HEK293 (cell line): ENCODE measurements around the gene SLC1A3.

Experiments used
- CTCF ChIA-PET: fragments of 350-600 bp; formaldehyde crosslinking; extraction: SDS; loops from one replicate; lab custom pipeline; 2021; ENCODE audit warnings: antibody characterized with exemption; lab: Yijun Ruan, JAX
- POLR2A ChIA-PET: fragments of 300-600 bp; formaldehyde crosslinking; extraction: SDS; loops from one replicate; lab custom pipeline; 2020; ENCODE audit warnings: antibody characterized with exemption, inconsistent platforms; lab: Yijun Ruan, JAX
- H3K27ac ChIP-seq: fragments of 200-500 bp; sonication (Bioruptor generic); 2 replicates; pipeline ENCODE4 v1.5.1; 2014; ENCODE audit warnings: low read depth, low read length, control low read depth, inconsistent platforms; ENCODE audit errors: extremely low read depth
- H3K36me3 ChIP-seq, 2 experiments: fragments of 200-500 bp in 1 of 2; sonication (Bioruptor generic) in 1 of 2; 1 replicate in 1 of 2; 2 replicates in 1 of 2; pipeline ENCODE4 v1.5.1; 2014 to 2017; ENCODE audit warnings: inconsistent platforms in 2 of 2, low read length in 2 of 2; ENCODE audit not compliant: control insufficient read depth in 2 of 2, insufficient read depth in 1 of 2
- H3K4me1 ChIP-seq: fragments of 200-500 bp; sonication (Bioruptor generic); 2 replicates; pipeline ENCODE4 v1.5.1; 2014; ENCODE audit warnings: mild to moderate bottlenecking, low read length, inconsistent platforms; ENCODE audit not compliant: control insufficient read depth, insufficient read depth
- H3K4me3 ChIP-seq: 2 replicates; pipeline ENCODE4 v1.5.1; 2011; ENCODE audit warnings: low read depth, mild to moderate bottlenecking, control low read depth, low read length, moderate library complexity
- H3K9me3 ChIP-seq: fragments of 200-500 bp; sonication (Bioruptor generic); 2 replicates; pipeline ENCODE4 v1.5.1; 2014; ENCODE audit warnings: low read depth, low read length, inconsistent platforms; ENCODE audit not compliant: control insufficient read depth, insufficient read depth
- BCL11B ChIP-seq: fragments of 450-650 bp; formaldehyde crosslinking; IDR thresholded peaks from 2 replicates; pipeline ENCODE4 v1.5.1; 2016; ENCODE audit warnings: low read depth, missing biosample characterization, missing genetic modification characterization
- BCL6B ChIP-seq: fragments of 450-650 bp; formaldehyde crosslinking; IDR thresholded peaks from 2 replicates; pipeline ENCODE4 v1.5.1; 2017; ENCODE audit warnings: missing biosample characterization, missing genetic modification characterization
- CTCF ChIP-seq: fragments of 450-650 bp; formaldehyde crosslinking; IDR thresholded peaks from 2 replicates; pipeline ENCODE4 v1.5.1; 2016; ENCODE audit warnings: missing biosample characterization, missing genetic modification characterization
- EGR2 ChIP-seq: fragments of 450-650 bp; formaldehyde crosslinking; IDR thresholded peaks from 2 replicates; pipeline ENCODE4 v1.5.1; 2016; ENCODE audit warnings: low read depth, missing biosample characterization, missing genetic modification characterization
- HOXC10 ChIP-seq: sonication (generic); formaldehyde crosslinking; IDR thresholded peaks from 2 replicates; pipeline ENCODE4 v1.8.1; 2023; ENCODE audit warnings: mild to moderate bottlenecking, missing genetic modification reagents
- KLF16 ChIP-seq: fragments of 450-650 bp; formaldehyde crosslinking; IDR thresholded peaks from 2 replicates; pipeline ENCODE4 v1.5.1; 2017; ENCODE audit warnings: missing biosample characterization, missing genetic modification characterization
- KLF7 ChIP-seq: fragments of 450-650 bp; formaldehyde crosslinking; IDR thresholded peaks from 2 replicates; pipeline ENCODE4 v1.5.1; 2016; ENCODE audit warnings: missing biosample characterization, missing genetic modification characterization, borderline replicate concordance
- KLF9 ChIP-seq: fragments of 450-650 bp; formaldehyde crosslinking; IDR thresholded peaks from 2 replicates; pipeline ENCODE4 v1.5.1; 2016; ENCODE audit warnings: missing biosample characterization, missing genetic modification characterization, low read depth
- ZBTB20 ChIP-seq: fragments of 450-650 bp; formaldehyde crosslinking; IDR thresholded peaks from 2 replicates; pipeline ENCODE4 v1.5.1; 2016; ENCODE audit warnings: missing biosample characterization, missing genetic modification characterization
- ZBTB48 ChIP-seq: fragments of 450-650 bp; formaldehyde crosslinking; IDR thresholded peaks from 2 replicates; pipeline ENCODE4 v1.5.1; 2016; ENCODE audit warnings: missing biosample characterization, missing genetic modification characterization
- ZNF133 ChIP-seq: fragments of 450-650 bp; formaldehyde crosslinking; IDR thresholded peaks from 2 replicates; pipeline ENCODE4 v1.5.1; 2016; ENCODE audit warnings: missing biosample characterization, missing genetic modification characterization
- ZNF146 ChIP-seq: fragments of 450-650 bp; formaldehyde crosslinking; IDR thresholded peaks from 2 replicates; pipeline ENCODE4 v1.5.1; 2016; ENCODE audit warnings: missing biosample characterization, missing genetic modification characterization
- ZNF155 ChIP-seq: fragments of 450-650 bp; formaldehyde crosslinking; IDR thresholded peaks from 2 replicates; pipeline ENCODE4 v1.5.1; 2016; ENCODE audit warnings: missing biosample characterization, missing genetic modification characterization
- ZNF157 ChIP-seq: fragments of 450-650 bp; formaldehyde crosslinking; IDR thresholded peaks from 2 replicates; pipeline ENCODE4 v1.5.1; 2016; ENCODE audit warnings: missing biosample characterization, missing genetic modification characterization
- ZNF24 ChIP-seq: fragments of 450-650 bp; formaldehyde crosslinking; IDR thresholded peaks from 2 replicates; pipeline ENCODE4 v1.5.1; 2016; ENCODE audit warnings: missing biosample characterization, missing genetic modification characterization
- ZNF324 ChIP-seq: fragments of 450-650 bp; formaldehyde crosslinking; IDR thresholded peaks from 2 replicates; pipeline ENCODE4 v1.5.1; 2016; ENCODE audit warnings: missing biosample characterization, missing genetic modification characterization
- ZNF335 ChIP-seq: fragments of 450-650 bp; formaldehyde crosslinking; conservative IDR thresholded peaks from 2 replicates; pipeline ENCODE4 v1.5.1; 2016; ENCODE audit warnings: missing biosample characterization, missing genetic modification characterization
- ZNF404 ChIP-seq: fragments of 450-650 bp; formaldehyde crosslinking; IDR thresholded peaks from 2 replicates; pipeline ENCODE4 v1.5.1; 2017; ENCODE audit warnings: missing biosample characterization, missing genetic modification characterization
- ZNF626 ChIP-seq: fragments of 450-650 bp; sonication (Bioruptor Pico); formaldehyde crosslinking; IDR thresholded peaks from 2 replicates; pipeline ENCODE4 v1.5.1; 2018; ENCODE audit warnings: missing biosample characterization, missing genetic modification characterization, inconsistent platforms
- ZNF658 ChIP-seq: fragments of 450-650 bp; formaldehyde crosslinking; IDR thresholded peaks from 2 replicates; pipeline ENCODE4; 2016; ENCODE audit warnings: missing biosample characterization, missing genetic modification characterization
- ZNF660 ChIP-seq: fragments of 450-650 bp; IDR thresholded peaks from 2 replicates; pipeline ENCODE4 v1.5.1; 2018; ENCODE audit warnings: missing biosample characterization, mild to moderate bottlenecking, missing genetic modification characterization
- ZNF670 ChIP-seq: fragments of 450-650 bp; formaldehyde crosslinking; IDR thresholded peaks from 2 replicates; pipeline ENCODE4 v1.5.1; 2016; ENCODE audit warnings: missing biosample characterization, missing genetic modification characterization, low read depth
- ZNF692 ChIP-seq: fragments of 450-650 bp; formaldehyde crosslinking; IDR thresholded peaks from 2 replicates; pipeline ENCODE4 v1.5.1; 2016; ENCODE audit warnings: missing biosample characterization, missing genetic modification characterization
- ZNF704 ChIP-seq: fragments of 450-650 bp; formaldehyde crosslinking; IDR thresholded peaks from 2 replicates; pipeline ENCODE4 v1.5.1; 2016; ENCODE audit warnings: missing biosample characterization, missing genetic modification characterization
- ZNF792 ChIP-seq: fragments of 450-650 bp; formaldehyde crosslinking; IDR thresholded peaks from 2 replicates; pipeline ENCODE4 v1.5.1; 2016; ENCODE audit warnings: missing biosample characterization, missing genetic modification characterization
- TF ChIP-seq, protein P1 (sequence below): fragments of 450-650 bp; formaldehyde crosslinking; IDR thresholded peaks from 2 replicates; pipeline ENCODE4 v1.5.1; 2016; ENCODE audit warnings: missing biosample characterization, missing genetic modification characterization
- TF ChIP-seq, protein P2 (sequence below): fragments of 450-650 bp; formaldehyde crosslinking; IDR thresholded peaks from 2 replicates; pipeline ENCODE4 v1.5.1; 2017; ENCODE audit warnings: missing biosample characterization, missing genetic modification characterization

Gene SLC1A3

DNA sequence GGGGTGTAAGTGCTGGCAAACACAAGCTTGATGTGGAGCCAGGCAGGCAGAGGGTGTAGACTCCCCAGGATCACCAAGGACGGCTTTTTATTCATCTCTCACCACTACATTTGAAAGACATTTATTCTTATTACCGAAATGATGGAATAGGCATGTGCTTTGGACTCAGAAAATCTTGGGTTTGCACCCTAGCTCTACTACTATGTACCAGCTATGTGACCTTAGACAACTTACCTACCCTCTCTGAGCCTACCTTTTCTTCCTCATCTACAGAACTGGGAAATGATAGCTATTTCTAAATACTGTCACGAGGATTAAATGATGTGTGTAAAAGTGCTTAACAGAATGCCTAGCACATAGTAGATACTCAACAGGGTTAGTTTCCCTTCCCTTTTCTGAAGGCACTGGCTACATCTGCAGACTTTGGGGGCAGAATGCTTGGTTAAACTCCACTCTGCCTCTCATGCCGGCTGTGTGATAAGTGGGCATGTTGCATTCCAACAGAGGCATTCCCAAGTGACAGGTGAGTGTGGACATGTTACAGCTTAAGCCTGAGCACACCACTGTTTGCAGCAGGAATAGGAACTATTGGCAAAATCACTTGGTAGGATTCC is 94.8 kb downstream of the SLC1A3 start (continued):
- TF ChIP-seq CTCF (no peak), BCL11B (no peak), ZNF157 (no peak), ZNF324 (tag by site-specific recombination) (no peak), KLF7 (no peak), ZNF626 (no peak), HOXC10 (CRISPR knock-in tag) (no peak), ZNF670 (tag by site-specific recombination) (no peak), ZNF155 (tag by site-specific recombination) (no peak)

DNA sequence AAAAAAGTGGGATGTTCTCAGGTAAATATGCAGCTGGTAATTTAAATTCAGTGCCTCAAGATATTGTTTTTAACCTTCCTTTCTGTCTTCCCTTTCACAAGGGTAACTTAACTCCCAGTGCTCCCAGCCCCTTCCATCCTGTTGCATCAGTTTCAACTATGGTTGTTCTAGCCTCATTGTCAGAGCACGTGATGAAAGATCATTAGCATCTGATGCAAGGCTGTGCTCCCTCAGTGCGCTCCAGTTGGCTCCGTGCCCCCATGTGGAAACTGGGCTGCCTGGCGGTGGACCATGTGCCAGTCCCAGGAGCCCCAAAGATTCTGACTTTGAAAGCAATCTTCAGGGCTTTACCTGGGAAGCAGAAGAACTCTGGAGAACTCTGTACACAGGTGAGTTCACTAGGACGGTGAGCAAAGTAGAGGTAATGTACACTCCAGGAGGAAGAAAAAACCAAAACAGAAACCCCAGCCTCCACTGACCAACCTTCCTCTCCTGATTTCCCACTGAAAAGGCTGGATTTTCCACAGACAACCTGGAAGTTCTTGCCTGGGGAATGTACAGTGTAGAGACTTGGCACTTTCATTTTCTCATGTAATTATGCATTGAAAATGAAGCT is 96.9 kb downstream of the SLC1A3 start:
- no peak overlapping the region for H3K4me3 ChIP-seq
- peaks cover 6% of the 10 kb centered on the region for H3K4me1 ChIP-seq
- H3K36me3 ChIP-seq = no peaks in the 10 kb centered on the region
- ChIA-PET POLR2A (no interaction called here), CTCF (interaction anchor here (0.7 kb wide), 1 partner anchor 8 kb away, joined by 3 read pairs; no protein-coding TSS in a partner anchor)
- H3K27ac ChIP-seq = no peak overlapping the region
- H3K9me3 ChIP-seq = peaks cover 6% of the 10 kb centered on the region
- TF ChIP-seq ZBTB20 (tag by site-specific recombination) = peak; percentile 32; the same call in 1 of the 2 replicates
- peak; percentile 28; the same call in 1 of the 2 replicates for TF ChIP-seq ZNF335 (tag by site-specific recombination)
- TF ChIP-seq EGR2 (tag by site-specific recombination) = no peak
- TF ChIP-seq ZNF658 (tag by site-specific recombination) = no peak
- no peak for TF ChIP-seq KLF9 (tag by site-specific recombination)
- TF ChIP-seq ZNF792 = no peak
- peak; percentile 41; the same call in 1 of the 2 replicates for TF ChIP-seq ZNF660 (tag by site-specific recombination)
- no peak for TF ChIP-seq ZNF133
- TF ChIP-seq, protein P1, sequence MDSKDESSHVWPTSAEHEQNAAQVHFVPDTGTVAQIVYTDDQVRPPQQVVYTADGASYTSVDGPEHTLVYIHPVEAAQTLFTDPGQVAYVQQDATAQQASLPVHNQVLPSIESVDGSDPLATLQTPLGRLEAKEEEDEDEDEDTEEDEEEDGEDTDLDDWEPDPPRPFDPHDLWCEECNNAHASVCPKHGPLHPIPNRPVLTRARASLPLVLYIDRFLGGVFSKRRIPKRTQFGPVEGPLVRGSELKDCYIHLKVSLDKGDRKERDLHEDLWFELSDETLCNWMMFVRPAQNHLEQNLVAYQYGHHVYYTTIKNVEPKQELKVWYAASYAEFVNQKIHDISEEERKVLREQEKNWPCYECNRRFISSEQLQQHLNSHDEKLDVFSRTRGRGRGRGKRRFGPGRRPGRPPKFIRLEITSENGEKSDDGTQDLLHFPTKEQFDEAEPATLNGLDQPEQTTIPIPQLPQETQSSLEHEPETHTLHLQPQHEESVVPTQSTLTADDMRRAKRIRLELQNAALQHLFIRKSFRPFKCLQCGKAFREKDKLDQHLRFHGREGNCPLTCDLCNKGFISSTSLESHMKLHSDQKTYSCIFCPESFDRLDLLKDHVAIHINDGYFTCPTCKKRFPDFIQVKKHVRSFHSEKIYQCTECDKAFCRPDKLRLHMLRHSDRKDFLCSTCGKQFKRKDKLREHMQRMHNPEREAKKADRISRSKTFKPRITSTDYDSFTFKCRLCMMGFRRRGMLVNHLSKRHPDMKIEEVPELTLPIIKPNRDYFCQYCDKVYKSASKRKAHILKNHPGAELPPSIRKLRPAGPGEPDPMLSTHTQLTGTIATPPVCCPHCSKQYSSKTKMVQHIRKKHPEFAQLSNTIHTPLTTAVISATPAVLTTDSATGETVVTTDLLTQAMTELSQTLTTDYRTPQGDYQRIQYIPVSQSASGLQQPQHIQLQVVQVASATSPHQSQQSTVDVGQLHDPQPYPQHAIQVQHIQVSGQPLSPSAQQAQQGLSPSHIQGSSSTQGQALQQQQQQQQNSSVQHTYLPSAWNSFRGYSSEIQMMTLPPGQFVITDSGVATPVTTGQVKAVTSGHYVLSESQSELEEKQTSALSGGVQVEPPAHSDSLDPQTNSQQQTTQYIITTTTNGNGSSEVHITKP (tag by site-specific recombination) = peak; percentile 36; the same call in 1 of the 2 replicates
- no peak for TF ChIP-seq ZNF704 (tag by site-specific recombination)
- 0 out of 2 replicates have a peak, but pooled peaks have one; percentile 42 for TF ChIP-seq ZBTB48 (tag by site-specific recombination)
- TF ChIP-seq, protein P2, sequence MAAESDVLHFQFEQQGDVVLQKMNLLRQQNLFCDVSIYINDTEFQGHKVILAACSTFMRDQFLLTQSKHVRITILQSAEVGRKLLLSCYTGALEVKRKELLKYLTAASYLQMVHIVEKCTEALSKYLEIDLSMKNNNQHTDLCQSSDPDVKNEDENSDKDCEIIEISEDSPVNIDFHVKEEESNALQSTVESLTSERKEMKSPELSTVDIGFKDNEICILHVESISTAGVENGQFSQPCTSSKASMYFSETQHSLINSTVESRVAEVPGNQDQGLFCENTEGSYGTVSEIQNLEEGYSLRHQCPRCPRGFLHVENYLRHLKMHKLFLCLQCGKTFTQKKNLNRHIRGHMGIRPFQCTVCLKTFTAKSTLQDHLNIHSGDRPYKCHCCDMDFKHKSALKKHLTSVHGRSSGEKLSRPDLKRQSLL = no peak
- no peak for TF ChIP-seq BCL6B
- TF ChIP-seq ZNF692 (tag by site-specific recombination) = peak; percentile 79; the same call in 1 of the 2 replicates
- TF ChIP-seq KLF16 (tag by site-specific recombination) = 0 out of 2 replicates have a peak, but pooled peaks have one; percentile 13
- no peak for TF ChIP-seq ZNF146
- TF ChIP-seq ZNF404 (tag by site-specific recombination) = 0 out of 2 replicates have a peak, but pooled peaks have one; percentile 2
- TF ChIP-seq ZNF24 (tag by site-specific recombination) = 0 out of 2 replicates have a peak, but pooled peaks have one; percentile 25
